Esophagus muscularis mucosa (tissue), 3 donors: ENCODE measurements around the gene SLC29A2.
"Not testable (repeated sequence)": the region's sequence is repeated elsewhere in the genome, so short reads cannot be mapped to it uniquely, and the experiment has no call there.

Experiments used
- POLR2AphosphoS5 ChIP-seq, 2 donors: sonication (generic); formaldehyde crosslinking; IDR thresholded peaks; one replicate each; pipeline ENCODE4 v1.6.1; 2017; ENCODE audit warnings: antibody characterized with exemption in 2 of 2
- TF ChIP-seq, protein P1 (sequence below), 3 experiments: fragments of 200-600 bp in 2 of 3; fragments of 450-650 bp in 1 of 3; sonication (generic) in 2 of 3; IDR thresholded peaks; one replicate each; pipeline ENCODE4 v1.5.1; 2017 to 2019; ENCODE audit warnings: antibody characterized with exemption in 3 of 3, mild to moderate bottlenecking in 2 of 3, moderate library complexity in 1 of 3

DNA sequence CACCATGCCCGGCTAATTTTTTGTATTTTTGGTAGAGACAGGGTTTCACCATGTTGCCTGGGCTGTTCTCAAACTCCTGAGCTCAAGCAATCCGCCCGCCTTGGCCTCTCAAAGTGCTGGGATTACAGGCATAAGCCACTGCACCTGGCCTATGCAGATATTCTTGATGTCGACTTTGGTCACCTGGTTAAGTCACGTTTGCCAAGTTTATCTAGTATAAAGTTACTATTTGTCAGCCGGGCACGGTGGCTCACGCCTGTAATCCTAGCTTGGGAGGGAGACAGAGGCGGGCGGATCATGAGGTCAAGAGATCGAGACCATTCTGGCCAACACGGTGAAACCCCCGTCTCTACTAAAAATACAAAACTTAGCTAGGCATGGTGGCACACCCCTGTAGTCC is 12.8 kb upstream of the SLC29A2 start:
- TF ChIP-seq POLR2AphosphoS5 (IDR thresholded peaks at IDR 0.05): not testable (repeated sequence)
- TF ChIP-seq, protein P1, sequence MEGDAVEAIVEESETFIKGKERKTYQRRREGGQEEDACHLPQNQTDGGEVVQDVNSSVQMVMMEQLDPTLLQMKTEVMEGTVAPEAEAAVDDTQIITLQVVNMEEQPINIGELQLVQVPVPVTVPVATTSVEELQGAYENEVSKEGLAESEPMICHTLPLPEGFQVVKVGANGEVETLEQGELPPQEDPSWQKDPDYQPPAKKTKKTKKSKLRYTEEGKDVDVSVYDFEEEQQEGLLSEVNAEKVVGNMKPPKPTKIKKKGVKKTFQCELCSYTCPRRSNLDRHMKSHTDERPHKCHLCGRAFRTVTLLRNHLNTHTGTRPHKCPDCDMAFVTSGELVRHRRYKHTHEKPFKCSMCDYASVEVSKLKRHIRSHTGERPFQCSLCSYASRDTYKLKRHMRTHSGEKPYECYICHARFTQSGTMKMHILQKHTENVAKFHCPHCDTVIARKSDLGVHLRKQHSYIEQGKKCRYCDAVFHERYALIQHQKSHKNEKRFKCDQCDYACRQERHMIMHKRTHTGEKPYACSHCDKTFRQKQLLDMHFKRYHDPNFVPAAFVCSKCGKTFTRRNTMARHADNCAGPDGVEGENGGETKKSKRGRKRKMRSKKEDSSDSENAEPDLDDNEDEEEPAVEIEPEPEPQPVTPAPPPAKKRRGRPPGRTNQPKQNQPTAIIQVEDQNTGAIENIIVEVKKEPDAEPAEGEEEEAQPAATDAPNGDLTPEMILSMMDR (IDR thresholded peaks at IDR 0.05): not testable (repeated sequence)
